H1 (cell line): ENCODE data around the gene ANO6. TPM values are rescaled to one million over a fixed set of nuclear protein-coding genes. Genes with fewer than 3 reads are reported as not detected.

Experiments used
- POLR2AphosphoS5 ChIP-seq: IDR thresholded peaks from 2 replicates; pipeline ENCODE4 v1.6.1; 2011; ENCODE audit warnings: low read depth, low read length
- POU5F1 ChIP-seq: IDR thresholded peaks from 2 replicates; pipeline ENCODE4 v1.6.1; 2011; ENCODE audit warnings: low read depth, mild to moderate bottlenecking, low read length, moderate library complexity
- SP2 ChIP-seq: IDR thresholded peaks from 2 replicates; pipeline ENCODE4 v1.6.1; 2012; ENCODE audit warnings: mild to moderate bottlenecking, low read length, inconsistent platforms
- polyA plus RNA-seq, 7 experiments: library from polyadenylated mRNA; depleted of rRNA in 3 of 7; stranded (reverse) in 5 of 7; unstranded in 2 of 7; fragments of >200 nt in 5 of 7; fragments of 200-250 nt in 2 of 7; gene quantifications; 1 replicate in 5 of 7; 2 replicates in 1 of 7; 4 replicates in 1 of 7; pipeline versions ENCODE4 v1.2.1 to v1.2.3, GENCODE V29; 2011 to 2013; ENCODE audit warnings: missing spikeins in 2 of 7, mixed read lengths in 2 of 7
- total RNA-seq: library from RNA; stranded (reverse); fragmentation: NEBNext Ultra II Directional; extraction: Animal tissue kit (Norgen Biotek cat#: 25700); gene quantifications from 2 replicates; pipeline ENCODE4 v1.2.1, GENCODE V29; 2021

The ANO6 gene
- total and polyA plus RNA-seq, 2 of the 8 experiments (the other 6 are each of a cell fraction or from before 2014, with no cell fraction given): 15.1 to 39.7 TPM

GRCh38 chr12:45458854-45459807, 243.2 kb downstream of the ANO6 start (continued):
- TF ChIP-seq POLR2AphosphoS5 (no peak), SP2 (no peak), POU5F1 (no peak)
- TF ChIP-seq, all 59 proteins: peak for 0
